Measurements from ENCODE around the gene FAM135A.

Gene FAM135A

DNA sequence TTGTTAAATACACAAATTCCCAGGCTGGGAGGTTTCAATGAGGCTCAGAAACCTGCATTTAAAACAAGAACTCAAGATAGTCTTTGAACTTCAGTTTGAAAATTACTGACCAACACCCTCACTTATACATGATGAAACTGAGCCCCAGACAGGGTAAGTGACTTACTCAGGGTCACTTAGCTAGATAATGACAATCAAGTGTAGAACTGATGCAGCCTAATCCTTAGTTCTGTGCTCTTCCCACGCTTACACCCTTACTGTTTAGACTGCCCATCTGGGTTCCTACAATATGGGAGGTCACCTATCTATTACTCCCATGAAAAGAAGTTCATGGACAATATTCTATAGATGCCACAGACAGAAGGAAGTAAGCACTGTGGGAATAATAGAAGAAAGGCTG lies 24.5 kb upstream of the FAM135A start:
- H3K27ac ChIP-seq (ENCODE audit: poor library complexity, severe bottlenecking), result no peak overlapping the region
- ATAC-seq (ENCODE audit: low read depth) (no peak), DNase-seq (ENCODE audit: low spot score) (no peak)
- no peaks in the 10 kb centered on the region for H3K36me3 ChIP-seq (ENCODE audit: low read depth)
- no peaks in the 10 kb centered on the region for H3K4me1 ChIP-seq (ENCODE audit: insufficient read depth, poor library complexity, severe bottlenecking)
- H3K27me3 ChIP-seq (ENCODE audit: insufficient read depth, poor library complexity, severe bottlenecking), result no peaks in the 10 kb centered on the region
- H3K4me3 ChIP-seq (ENCODE audit: severe bottlenecking), result no peak overlapping the region
- TF ChIP-seq, protein P1, sequence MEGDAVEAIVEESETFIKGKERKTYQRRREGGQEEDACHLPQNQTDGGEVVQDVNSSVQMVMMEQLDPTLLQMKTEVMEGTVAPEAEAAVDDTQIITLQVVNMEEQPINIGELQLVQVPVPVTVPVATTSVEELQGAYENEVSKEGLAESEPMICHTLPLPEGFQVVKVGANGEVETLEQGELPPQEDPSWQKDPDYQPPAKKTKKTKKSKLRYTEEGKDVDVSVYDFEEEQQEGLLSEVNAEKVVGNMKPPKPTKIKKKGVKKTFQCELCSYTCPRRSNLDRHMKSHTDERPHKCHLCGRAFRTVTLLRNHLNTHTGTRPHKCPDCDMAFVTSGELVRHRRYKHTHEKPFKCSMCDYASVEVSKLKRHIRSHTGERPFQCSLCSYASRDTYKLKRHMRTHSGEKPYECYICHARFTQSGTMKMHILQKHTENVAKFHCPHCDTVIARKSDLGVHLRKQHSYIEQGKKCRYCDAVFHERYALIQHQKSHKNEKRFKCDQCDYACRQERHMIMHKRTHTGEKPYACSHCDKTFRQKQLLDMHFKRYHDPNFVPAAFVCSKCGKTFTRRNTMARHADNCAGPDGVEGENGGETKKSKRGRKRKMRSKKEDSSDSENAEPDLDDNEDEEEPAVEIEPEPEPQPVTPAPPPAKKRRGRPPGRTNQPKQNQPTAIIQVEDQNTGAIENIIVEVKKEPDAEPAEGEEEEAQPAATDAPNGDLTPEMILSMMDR (IDR thresholded peaks at IDR 0.05; ENCODE audit: poor library complexity, severe bottlenecking), result no peak
- H3K9me3 ChIP-seq (ENCODE audit: severe bottlenecking), result no peaks in the 10 kb centered on the region

DNA sequence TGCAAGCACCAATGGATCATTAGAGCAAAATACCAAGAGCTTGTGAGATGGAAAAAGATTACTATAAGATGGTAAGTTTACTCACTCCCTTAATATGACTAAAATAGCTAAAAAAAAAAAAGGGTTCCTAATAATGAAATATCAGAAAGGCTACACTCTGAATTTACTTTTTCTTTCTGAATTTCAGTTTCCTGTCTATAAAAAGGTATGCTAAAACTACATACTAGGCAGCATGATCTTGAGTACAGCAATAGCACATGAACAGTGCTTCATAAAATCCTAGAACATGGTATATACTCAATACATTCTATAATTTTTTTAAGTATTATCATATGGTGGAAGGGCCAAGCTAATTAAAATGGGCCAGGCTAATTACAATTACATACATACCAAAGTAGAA lies 24.0 kb upstream of the FAM135A start:
- Histone ChIP-seq H3K36me3 (ENCODE audit: low read depth) (no peaks in the 10 kb centered on the region), H3K4me3 (ENCODE audit: severe bottlenecking) (no peak overlapping the region), H3K4me1 (ENCODE audit: insufficient read depth, poor library complexity, severe bottlenecking) (no peaks in the 10 kb centered on the region), H3K27ac (ENCODE audit: poor library complexity, severe bottlenecking) (no peak overlapping the region), H3K9me3 (ENCODE audit: severe bottlenecking) (no peaks in the 10 kb centered on the region), H3K27me3 (ENCODE audit: insufficient read depth, poor library complexity, severe bottlenecking) (no peaks in the 10 kb centered on the region)
- TF ChIP-seq, protein P1 (IDR thresholded peaks at IDR 0.05; ENCODE audit: poor library complexity, severe bottlenecking), result no peak
- no peak for ATAC-seq (ENCODE audit: low read depth)
- no peak for DNase-seq (ENCODE audit: low spot score)

DNA sequence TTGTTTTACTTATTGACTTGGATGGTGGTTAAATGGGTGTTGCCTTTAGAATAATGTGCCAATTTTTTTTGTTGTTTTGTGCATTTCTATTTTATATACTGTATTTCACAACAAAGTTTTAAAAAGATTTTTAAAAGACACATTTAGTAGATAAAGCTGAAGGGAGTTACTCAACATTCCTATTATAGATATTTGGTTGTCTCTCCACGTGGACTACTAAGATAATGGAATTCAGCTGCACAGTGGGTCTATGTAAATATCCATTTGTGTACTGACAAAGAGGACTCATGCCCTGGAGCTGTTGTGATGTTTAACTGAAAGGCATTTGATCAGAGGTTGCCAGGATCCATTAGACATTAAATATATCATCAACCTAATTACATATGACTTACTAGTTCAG lies 23.2 kb upstream of the FAM135A start:
- ATAC-seq (ENCODE audit: low read depth) (no peak), DNase-seq (ENCODE audit: low spot score) (no peak)
- Histone ChIP-seq H3K27me3 (ENCODE audit: insufficient read depth, poor library complexity, severe bottlenecking) (no peaks in the 10 kb centered on the region), H3K27ac (ENCODE audit: poor library complexity, severe bottlenecking) (no peak overlapping the region), H3K9me3 (ENCODE audit: severe bottlenecking) (no peaks in the 10 kb centered on the region), H3K4me1 (ENCODE audit: insufficient read depth, poor library complexity, severe bottlenecking) (no peaks in the 10 kb centered on the region), H3K4me3 (ENCODE audit: severe bottlenecking) (no peak overlapping the region), H3K36me3 (ENCODE audit: low read depth) (no peaks in the 10 kb centered on the region)
- TF ChIP-seq, protein P1 (IDR thresholded peaks at IDR 0.05; ENCODE audit: poor library complexity, severe bottlenecking), result no peak

DNA sequence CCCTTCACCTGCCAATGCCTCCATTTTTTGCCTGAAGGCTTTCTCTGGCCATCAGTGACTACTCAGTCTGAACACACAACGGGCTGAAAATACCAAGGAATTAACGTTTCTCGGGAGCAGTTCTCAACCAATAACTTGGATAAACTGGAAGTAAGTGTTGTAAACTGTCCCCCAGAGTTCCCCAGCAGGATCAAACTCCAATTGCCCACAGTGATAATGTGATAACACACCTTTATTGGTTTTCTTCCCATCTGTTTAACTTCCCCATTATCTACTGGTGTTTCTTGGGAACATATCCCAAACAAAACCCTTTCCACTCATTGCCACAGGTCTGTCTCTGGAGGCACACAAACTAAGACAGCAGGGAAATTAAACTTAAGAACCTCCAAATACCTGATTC lies 21.8 kb upstream of the FAM135A start:
- peaks cover 12% of the 10 kb centered on the region for H3K4me1 ChIP-seq (ENCODE audit: insufficient read depth, poor library complexity, severe bottlenecking)
- no peaks in the 10 kb centered on the region for H3K36me3 ChIP-seq (ENCODE audit: low read depth)
- ATAC-seq (ENCODE audit: low read depth), result no peak
- H3K4me3 ChIP-seq (ENCODE audit: severe bottlenecking), result no peak overlapping the region
- no peaks in the 10 kb centered on the region for H3K9me3 ChIP-seq (ENCODE audit: severe bottlenecking)
- DNase-seq (ENCODE audit: low spot score), result no peak
- TF ChIP-seq, protein P1 (IDR thresholded peaks at IDR 0.05; ENCODE audit: poor library complexity, severe bottlenecking), result no peak
- no peaks in the 10 kb centered on the region for H3K27me3 ChIP-seq (ENCODE audit: insufficient read depth, poor library complexity, severe bottlenecking)
- no peak overlapping the region for H3K27ac ChIP-seq (ENCODE audit: poor library complexity, severe bottlenecking)

DNA sequence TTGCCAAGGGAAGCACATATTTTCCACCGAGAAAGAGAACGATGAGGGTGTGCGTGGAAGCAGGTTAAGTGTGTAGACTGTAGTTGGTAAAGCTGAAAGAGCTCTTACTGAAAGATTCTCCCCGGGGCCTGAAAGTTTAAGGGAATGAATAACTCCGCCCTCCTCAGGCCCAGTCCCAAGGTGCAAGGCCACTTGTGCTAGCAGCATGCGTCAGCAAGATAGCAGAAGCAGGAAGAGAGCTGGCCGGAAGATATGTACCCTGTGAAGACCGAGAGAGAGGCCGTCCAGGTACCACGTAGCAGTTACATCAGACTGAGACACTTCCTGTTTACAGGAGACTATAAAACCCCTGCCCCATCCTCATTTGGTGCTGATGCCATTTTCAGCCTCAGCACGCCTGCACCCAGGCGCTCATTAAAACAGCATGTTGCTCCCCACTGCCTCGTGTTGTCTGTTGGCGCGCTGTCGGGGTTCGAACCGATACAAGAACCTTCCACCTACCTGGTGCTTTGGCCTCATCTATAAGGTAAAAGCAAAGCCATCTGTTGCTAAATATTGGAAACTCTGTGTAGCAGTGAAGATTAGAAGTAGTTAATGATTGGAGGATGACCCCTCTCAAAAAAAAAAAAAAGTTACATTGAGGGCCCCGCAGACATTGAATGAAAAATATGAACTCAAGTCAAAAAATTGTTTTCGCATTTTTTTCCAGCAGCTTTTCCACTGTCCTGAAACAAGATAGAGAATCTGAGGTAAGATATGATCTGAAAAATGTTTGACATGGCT lies 18.6 kb upstream of the FAM135A start:
- no peak for ATAC-seq (ENCODE audit: low read depth)
- no peaks in the 10 kb centered on the region for H3K36me3 ChIP-seq (ENCODE audit: low read depth)
- H3K4me3 ChIP-seq (ENCODE audit: severe bottlenecking), result no peak overlapping the region
- H3K9me3 ChIP-seq (ENCODE audit: severe bottlenecking), result no peaks in the 10 kb centered on the region
- TF ChIP-seq, protein P1 (IDR thresholded peaks at IDR 0.05; ENCODE audit: poor library complexity, severe bottlenecking), result no peak
- no peaks in the 10 kb centered on the region for H3K27me3 ChIP-seq (ENCODE audit: insufficient read depth, poor library complexity, severe bottlenecking)
- H3K27ac ChIP-seq (ENCODE audit: poor library complexity, severe bottlenecking), result no peak overlapping the region
- peaks cover 42% of the 10 kb centered on the region for H3K4me1 ChIP-seq (ENCODE audit: insufficient read depth, poor library complexity, severe bottlenecking)
- DNase-seq (ENCODE audit: low spot score), result no peak
